ENCODE data around the gene GOLGA8B. TPM values are rescaled to one million over a fixed set of nuclear protein-coding genes. Genes with fewer than 3 reads are reported as not detected.
"Not testable (repeated sequence)": the region's sequence is repeated elsewhere in the genome, so short reads cannot be mapped to it uniquely, and the experiment has no call there.

The GOLGA8B gene
- total RNA-seq, 1 experiment from 2014 or later: 67.3 TPM

DNA sequence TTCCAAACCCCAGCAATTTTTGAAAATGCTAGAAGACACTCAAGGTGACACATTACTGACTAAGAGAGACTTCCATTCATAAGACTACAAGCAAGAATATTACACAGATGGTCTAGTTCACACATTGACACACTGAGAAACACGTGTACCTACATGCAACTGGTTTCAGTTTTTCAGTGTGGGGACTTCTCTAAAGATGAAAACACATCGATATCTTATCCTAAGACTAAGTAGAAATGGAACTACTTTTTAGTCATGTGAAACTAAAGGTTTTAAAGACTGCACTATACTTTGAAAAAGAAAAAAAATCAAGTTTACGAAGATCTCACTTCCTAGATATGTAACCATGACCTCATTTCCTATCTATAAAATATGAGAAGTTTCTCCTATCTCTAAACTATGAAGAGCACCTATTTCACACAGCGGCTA is 34.1 kb downstream of the GOLGA8B start:
- POLR2A ChIA-PET (ENCODE audit: unreplicated experiment); intact Hi-C loops (cut with micrococcal nuclease; ENCODE audit: unreplicated experiment): not testable (repeated sequence)

GRCh38 chr15:34543860-34544649 is 39.4 kb downstream of the GOLGA8B start:
- H4K20me1 ChIP-seq (ENCODE audit: insufficient read depth); CTCF ChIA-PET; POLR2A ChIA-PET (ENCODE audit: unreplicated experiment); H3F3A ChIP-seq (ENCODE audit: insufficient read depth, low read depth); H3K27ac ChIP-seq; H3K79me2 ChIP-seq (ENCODE audit: low read depth); BruUV-seq (replicated peaks); H3K4me2 ChIP-seq; H3K4me3 ChIP-seq; H3K36me3 ChIP-seq (ENCODE audit: low read depth); intact Hi-C loops (cut with micrococcal nuclease; ENCODE audit: unreplicated experiment); H3K9me3 ChIP-seq (ENCODE audit: insufficient read depth, low read depth); H3K27me3 ChIP-seq (ENCODE audit: insufficient read depth, low read depth); H3K4me1 ChIP-seq (replicated peaks; ENCODE audit: insufficient read depth); DNase-seq; H2AFZ ChIP-seq; H3K9me2 ChIP-seq (ENCODE audit: insufficient read depth): not testable (repeated sequence)

More for the DNA sequence above, 34.1 kb downstream of the GOLGA8B start:
- CTCF ChIA-PET; H3K4me2 ChIP-seq; H3K27ac ChIP-seq; H4K20me1 ChIP-seq (ENCODE audit: insufficient read depth); H3F3A ChIP-seq (ENCODE audit: insufficient read depth, low read depth); DNase-seq; H2AFZ ChIP-seq; H3K4me1 ChIP-seq (replicated peaks; ENCODE audit: insufficient read depth); H3K4me3 ChIP-seq; H3K27me3 ChIP-seq (ENCODE audit: insufficient read depth, low read depth); H3K36me3 ChIP-seq (ENCODE audit: low read depth); H3K79me2 ChIP-seq (ENCODE audit: low read depth); BruUV-seq (replicated peaks); H3K9me3 ChIP-seq (ENCODE audit: insufficient read depth, low read depth); H3K9me2 ChIP-seq (ENCODE audit: insufficient read depth): not testable (repeated sequence)

GRCh38 chr15:34535857-34536256 is 47.6 kb downstream of the GOLGA8B start:
- H3K9me3 ChIP-seq (ENCODE audit: insufficient read depth, low read depth); H2AFZ ChIP-seq; H3F3A ChIP-seq (ENCODE audit: insufficient read depth, low read depth); H3K36me3 ChIP-seq (ENCODE audit: low read depth); H3K27me3 ChIP-seq (ENCODE audit: insufficient read depth, low read depth); H3K9me2 ChIP-seq (ENCODE audit: insufficient read depth); intact Hi-C loops (cut with micrococcal nuclease; ENCODE audit: unreplicated experiment); BruUV-seq (replicated peaks); DNase-seq; H3K4me3 ChIP-seq; H4K20me1 ChIP-seq (ENCODE audit: insufficient read depth); H3K27ac ChIP-seq; H3K4me1 ChIP-seq (replicated peaks; ENCODE audit: insufficient read depth); H3K79me2 ChIP-seq (ENCODE audit: low read depth); CTCF ChIA-PET; H3K4me2 ChIP-seq; POLR2A ChIA-PET (ENCODE audit: unreplicated experiment): not testable (repeated sequence)

Other genes starting within 250 kb of the GOLGA8B start
- gene SLC12A6, start 245.9 kb downstream of the GOLGA8B start, total RNA-seq (2021): 27.5 and 28.3 TPM in 2 replicates
- 109 and 162 TPM in 2 replicates for gene NOP10, start 240.5 kb downstream of the GOLGA8B start, total RNA-seq (2021)
- gene NUTM1, start 240.3 kb downstream of the GOLGA8B start, total RNA-seq (2021): not detected in 2 replicates
- gene LPCAT4, start 216.5 kb downstream of the GOLGA8B start, total RNA-seq (2021): 46.8 and 67.0 TPM in 2 replicates
- gene GOLGA8A, start 145.8 kb downstream of the GOLGA8B start, total RNA-seq (2021): 50.7 and 60.7 TPM in 2 replicates
- not detected in 2 replicates for gene GJD2, start 171.3 kb upstream of the GOLGA8B start, total RNA-seq (2021)
- gene ACTC1, start 211.9 kb upstream of the GOLGA8B start, total RNA-seq (2021): not detected in 2 replicates

Measured in PC-9 (cell line).